Upper lobe of left lung (tissue), 4 donors: Measurements from ENCODE around the gene KRI1.

Source experiments
- EP300 ChIP-seq, 4 donors: sonication (generic); formaldehyde crosslinking; IDR thresholded peaks; one replicate each; pipeline ENCODE4 v1.5.1; 2017; ENCODE audit warnings: antibody characterized with exemption in 4 of 4, control low read depth in 2 of 4
- POLR2A ChIP-seq, 4 donors: fragments of 450-650 bp; IDR thresholded peaks; one replicate each; pipeline ENCODE4 v1.5.1; 2016 to 2017; ENCODE audit warnings: antibody characterized with exemption in 4 of 4, mild to moderate bottlenecking in 2 of 4
- POLR2AphosphoS5 ChIP-seq, 2 donors: sonication (generic); formaldehyde crosslinking; IDR thresholded peaks; one replicate each; pipeline ENCODE4 v1.5.1; 2017; ENCODE audit warnings: antibody characterized with exemption in 2 of 2
- TF ChIP-seq, protein P1 (sequence below), 6 experiments: fragments of 450-650 bp in 4 of 6; fragments of 200-600 bp in 2 of 6; sonication (generic) in 2 of 6; IDR thresholded peaks; one replicate each; pipeline ENCODE4 v1.5.1; 2016 to 2019; ENCODE audit warnings: antibody characterized with exemption in 6 of 6

GRCh38 chr19:10566408-10566657 is 523 bp upstream of the KRI1 start:
- TF ChIP-seq, protein P1, sequence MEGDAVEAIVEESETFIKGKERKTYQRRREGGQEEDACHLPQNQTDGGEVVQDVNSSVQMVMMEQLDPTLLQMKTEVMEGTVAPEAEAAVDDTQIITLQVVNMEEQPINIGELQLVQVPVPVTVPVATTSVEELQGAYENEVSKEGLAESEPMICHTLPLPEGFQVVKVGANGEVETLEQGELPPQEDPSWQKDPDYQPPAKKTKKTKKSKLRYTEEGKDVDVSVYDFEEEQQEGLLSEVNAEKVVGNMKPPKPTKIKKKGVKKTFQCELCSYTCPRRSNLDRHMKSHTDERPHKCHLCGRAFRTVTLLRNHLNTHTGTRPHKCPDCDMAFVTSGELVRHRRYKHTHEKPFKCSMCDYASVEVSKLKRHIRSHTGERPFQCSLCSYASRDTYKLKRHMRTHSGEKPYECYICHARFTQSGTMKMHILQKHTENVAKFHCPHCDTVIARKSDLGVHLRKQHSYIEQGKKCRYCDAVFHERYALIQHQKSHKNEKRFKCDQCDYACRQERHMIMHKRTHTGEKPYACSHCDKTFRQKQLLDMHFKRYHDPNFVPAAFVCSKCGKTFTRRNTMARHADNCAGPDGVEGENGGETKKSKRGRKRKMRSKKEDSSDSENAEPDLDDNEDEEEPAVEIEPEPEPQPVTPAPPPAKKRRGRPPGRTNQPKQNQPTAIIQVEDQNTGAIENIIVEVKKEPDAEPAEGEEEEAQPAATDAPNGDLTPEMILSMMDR (IDR thresholded peaks at IDR 0.05), result no peak
- TF ChIP-seq POLR2A (IDR thresholded peaks at IDR 0.05) (no peak), POLR2AphosphoS5 (IDR thresholded peaks at IDR 0.05) (no peak), EP300 (IDR thresholded peaks at IDR 0.05) (no peak)
